ENCODE measurements around the gene DKC1.

- no peak for TF ChIP-seq EZH2 (IDR thresholded peaks at IDR 0.05)
- no peak for TF ChIP-seq POLR2AphosphoS5 (IDR thresholded peaks at IDR 0.05; ENCODE audit: borderline replicate concordance, low read depth, low read length)
Observed at GRCh38 chrX:154809939-154810665, 47.4 kb downstream of the DKC1 start.

Data from SK-N-MC (cell line).